NCI-H2029 (cell line): Measurements from ENCODE around the gene UBA1.

Experiments
- DNase-seq: peaks from one replicate; lab custom pipeline; 2025; lab: John Stamatoyannopoulos, UW

Gene UBA1

DNA sequence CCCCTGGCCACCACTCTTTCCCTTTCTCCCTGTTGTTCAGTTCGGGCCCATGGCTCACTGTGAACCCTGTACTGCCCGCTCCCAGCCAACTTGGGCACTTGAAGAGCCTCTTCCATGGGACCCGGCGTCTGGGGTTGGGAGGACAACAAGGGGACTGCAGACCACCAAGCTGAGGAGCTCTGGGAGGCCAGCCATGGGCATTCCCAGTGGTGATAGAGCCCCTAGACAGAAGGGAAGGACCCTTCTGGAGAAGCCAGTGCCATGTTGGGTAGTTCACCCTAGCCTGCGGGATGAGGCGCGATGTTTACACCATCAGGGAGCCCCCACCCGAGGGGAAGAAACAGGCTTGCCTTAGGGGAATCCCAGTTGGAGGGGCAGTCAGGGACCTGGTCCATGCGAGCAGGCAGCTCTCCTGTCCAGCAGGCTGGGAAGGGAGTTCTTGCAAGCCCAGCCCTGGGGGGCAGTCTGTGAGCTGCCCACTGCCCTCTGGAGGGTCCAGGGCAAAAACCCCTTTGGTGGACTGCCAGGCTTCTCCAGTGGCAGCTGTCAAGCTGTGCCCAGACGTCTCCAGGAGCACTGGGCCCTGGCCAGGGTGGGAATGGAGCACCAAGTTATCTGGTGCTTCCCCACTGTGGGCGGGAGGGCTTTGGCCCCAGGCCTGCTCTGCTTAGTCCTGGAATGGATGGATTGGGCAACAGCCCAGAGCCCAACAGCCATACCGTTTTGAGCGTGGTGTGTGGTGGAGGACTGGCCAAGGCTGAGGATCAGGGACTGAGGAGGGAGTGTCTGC lies 23.7 kb upstream of the UBA1 start:
- DNase-seq = no peak

DNA sequence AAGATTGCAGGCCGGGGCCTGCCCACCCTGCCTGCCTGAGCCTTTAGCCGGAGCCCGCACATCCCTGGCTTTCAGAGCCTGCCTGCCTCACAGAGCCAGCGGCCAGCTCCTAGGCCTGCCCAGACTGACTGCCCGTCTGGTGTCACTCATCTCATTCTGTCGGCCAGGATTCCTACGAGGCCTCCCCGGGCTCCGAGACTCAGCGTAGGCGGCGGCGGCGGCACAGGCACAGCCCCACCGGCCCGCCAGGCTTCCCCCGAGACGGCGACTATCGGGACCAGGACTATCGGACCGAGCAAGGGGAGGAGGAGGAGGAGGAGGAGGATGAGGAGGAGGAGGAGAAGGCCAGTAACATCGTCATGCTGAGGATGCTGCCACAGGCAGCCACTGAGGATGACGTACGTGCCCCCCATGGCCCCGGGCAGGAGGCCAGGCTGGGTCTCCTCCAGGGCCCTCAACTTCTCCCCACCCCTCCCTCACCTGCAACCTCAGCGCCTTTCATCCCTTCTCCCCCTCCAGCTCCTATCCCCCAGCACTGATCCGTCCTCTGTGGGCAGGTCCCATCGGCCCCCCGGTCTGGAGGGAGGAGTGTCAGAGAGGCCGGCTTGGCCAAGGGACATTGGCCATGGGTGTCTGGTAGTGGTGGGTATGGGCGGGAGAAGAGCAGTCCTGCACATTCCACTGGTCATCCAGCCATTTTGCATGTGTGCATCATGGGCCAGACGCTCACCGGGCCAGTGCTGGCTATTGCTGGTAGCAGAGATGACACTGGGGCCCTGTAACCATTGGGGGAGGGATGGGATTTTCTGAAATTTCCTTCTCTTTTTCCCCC lies 22.6 kb upstream of the UBA1 start:
- DNase-seq = no peak

DNA sequence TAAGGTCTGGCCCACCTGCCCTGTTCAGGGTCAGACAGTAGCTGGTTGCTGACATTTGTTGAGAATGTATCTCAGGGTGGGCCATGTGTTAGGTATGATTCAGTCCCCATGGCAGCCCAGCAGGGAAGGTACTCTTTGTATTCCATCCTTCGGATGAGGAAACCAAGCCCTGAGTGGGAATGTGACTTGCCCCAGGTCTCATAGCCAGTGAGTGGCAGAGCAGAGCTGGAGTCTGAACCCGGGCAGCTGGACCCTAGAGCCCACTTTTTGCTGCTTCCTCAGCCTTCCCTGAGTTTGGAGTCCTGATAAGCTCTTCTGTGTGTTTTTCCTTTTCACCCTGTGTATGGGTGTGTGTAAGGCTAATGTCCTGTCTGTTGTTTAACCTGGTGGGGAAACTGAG lies 21.6 kb upstream of the UBA1 start:
- no peak for DNase-seq

DNA sequence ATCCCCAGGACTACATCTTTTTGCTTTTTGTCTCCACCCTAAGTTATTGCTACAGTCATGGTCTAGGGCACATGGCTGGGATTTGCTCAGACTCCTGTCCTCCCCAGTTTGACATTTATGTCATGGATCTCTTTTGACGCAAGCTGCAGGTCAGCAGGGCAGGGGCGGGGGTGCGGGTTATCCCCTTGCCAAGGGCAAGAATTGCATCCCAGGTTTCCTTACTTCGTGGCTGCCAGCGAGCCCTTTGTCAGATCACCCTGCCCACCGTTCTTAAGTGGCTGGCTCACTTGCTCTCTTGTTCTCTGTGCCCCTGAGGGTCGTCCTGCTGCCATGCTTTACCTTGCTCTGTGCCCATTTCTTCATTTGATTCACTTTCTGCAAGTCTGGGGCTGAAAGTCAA lies 21.1 kb upstream of the UBA1 start:
- DNase-seq = no peak

DNA sequence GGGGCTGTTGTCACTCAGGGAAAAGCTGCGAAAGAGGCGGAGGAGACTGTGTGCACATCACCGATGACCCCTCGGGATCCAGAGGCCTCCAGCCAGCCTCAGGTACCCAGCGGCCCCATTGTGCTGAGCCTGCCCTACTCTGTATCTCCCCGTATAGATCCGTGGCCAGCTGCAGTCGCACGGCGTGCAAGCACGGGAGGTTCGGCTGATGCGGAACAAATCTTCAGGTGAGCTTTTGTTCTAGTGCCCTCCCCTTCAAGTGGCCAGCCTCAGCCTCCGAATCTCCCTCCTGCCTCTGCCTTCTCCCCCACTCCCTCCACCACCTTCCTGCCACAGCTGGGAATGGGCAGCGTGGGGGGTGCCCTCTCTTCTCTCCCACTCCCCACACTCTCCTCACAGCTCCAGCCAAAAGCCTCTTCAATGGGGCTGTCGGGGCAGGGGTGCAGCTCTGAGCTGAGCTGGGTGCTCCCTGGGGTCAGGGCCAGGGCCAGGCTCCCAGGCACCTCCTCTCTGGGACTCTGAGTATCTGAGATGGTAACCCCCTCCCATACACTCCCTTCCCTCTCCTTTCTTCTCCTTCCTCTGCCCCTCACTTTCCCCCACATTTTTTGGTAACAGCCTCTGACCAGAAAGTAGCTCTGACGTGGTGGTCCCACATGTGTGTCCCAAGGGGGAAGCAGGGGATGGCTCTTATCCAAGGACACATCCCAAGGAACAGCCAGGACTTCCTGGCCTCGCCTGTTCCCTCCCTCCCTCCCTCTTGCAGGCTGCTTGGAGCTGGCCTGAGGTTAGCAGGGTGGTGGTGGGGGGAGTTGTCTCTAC lies 20.4 kb upstream of the UBA1 start:
- no peak for DNase-seq

DNA sequence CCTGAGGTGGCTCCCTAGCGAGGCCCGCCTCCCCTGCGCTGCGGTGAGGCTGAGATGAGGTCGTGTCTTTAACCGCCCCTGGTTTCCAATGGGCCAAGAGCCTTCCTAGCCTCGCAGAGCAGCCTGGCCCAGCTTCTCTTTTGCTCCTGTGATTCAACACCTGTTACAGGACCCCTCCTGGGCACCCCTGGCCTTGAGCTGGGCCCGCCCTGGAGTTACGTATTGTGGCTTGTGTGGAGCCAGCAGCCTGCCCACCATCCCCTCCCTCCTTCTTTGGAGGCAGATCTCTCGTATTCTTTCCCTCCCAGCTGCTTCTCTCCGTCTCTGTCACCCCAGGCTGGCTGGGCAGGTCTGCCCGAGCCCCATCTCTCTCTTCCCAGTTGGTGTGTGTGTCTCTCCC lies 19.3 kb upstream of the UBA1 start:
- DNase-seq = no peak

DNA sequence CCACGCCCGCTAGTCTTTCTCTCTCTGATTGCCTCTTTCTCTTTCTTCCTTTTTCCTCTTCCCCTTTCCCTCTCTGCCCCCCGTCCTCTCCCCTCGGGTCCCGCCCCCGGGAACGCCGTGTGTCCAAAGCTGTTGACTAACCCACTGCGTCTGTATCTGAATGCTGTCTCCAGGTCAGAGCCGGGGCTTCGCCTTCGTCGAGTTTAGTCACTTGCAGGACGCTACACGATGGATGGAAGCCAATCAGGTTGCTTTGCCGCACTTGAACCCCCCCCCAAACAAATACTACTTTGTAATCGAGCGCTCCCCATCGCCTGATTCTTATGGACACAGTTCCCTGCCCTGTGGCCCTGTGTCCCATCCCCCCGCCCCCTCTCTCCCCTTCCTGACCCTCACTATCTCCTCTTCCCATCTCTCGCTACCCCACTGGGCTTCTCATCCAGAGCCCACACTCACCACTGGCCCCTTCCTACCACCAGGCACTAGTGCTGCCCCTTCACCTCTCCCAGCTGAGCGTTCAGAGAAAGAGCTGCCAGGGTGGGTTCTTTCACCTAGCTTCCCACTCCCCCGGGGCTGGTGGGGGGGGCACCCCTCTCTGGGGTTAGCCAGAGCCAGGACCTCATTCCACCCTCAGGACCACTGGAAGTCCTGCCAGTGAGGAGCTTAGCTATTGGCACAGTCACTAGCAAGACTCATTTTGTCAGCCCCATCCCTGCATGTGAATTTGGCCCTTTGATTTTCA lies 18.6 kb upstream of the UBA1 start:
- DNase-seq = no peak

DNA sequence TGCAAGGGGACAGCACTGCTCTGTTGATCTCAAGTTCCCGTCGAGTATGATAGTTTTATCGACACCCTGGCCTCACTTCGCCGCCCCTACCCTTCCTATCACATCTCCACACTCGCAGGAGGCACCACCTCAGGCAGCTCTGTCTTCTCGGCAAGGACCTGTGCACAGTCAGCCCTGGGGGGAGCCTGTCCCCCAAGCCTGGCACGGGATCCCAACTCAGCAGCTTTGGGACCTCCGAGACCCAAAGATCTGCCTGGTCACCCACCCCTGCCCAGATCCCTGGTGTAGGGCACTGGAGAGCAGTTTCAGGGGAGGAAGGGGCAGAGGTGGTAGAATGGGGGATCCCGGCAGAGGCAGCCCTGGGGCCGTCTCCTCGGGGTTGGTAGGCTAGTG lies 18.0 kb upstream of the UBA1 start:
- DNase-seq = no peak

DNA sequence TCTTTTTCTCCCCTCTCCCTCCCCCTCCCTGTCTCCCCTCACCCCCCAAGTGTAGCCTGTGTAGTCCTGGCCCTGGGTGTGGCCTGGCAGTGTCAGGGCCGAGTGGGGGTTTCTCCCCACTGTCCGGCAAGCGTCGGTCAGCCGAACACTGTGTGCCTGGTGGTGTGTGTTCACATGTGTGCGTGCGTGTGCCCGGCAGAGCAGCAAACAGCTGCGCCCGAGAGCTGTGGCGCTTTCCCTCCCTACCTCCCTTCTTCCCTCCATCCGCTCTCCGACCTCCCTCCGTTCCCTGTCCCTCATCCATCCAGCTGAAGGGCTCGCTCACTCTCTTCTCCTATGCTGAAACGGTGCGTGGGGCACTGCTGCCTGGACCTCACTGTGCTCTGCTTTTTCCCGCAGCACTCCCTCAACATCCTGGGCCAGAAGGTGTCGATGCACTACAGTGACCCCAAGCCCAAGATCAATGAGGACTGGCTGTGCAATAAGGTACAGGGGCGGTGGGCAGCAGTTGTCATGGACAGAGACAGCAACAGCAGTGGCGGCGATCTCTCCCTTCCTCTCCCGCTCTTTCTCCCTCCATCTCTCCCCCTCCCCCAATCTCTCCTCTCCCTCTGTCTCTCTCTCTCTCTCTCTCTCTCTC lies 17.4 kb upstream of the UBA1 start:
- no peak for DNase-seq

DNA sequence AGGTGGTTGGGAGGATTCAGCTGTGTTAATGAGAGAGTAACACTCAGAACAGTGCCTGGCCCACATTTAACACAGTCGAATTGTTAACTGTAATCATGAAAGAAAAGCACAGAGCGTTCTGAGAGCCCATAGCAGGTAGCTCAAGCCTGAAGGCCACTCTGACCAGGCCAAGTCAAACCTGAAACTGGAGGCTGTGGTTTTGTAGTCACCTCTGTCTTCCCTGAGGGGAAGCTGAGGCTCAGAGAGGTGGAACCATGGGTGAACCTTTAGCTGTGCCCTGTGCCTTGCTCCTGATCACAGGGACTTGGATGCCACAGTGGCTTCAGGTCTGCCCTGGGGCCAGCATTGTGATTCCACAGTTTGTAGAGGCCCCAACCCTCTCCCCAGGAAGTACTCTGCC lies 16.6 kb upstream of the UBA1 start:
- no peak for DNase-seq

DNA sequence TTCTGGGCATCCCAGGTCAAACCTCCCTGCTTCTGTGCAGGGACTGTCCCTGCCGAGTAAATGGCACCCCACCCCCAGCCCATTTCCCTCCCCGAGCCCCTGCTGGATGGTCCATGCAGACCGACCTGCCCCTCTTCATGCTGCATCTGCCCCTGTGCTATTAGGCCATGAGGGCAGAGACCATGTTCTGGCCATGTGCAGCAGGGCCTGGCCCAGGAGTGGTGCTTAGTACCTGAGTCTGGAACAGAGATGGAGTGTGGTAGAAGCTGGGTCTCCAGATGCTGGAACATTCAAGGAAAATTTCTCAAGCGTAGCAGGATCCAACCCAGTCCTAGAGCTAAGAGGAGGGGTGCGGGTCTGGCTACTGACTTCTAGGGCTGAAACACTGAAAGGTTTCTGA lies 15.3 kb upstream of the UBA1 start:
- DNase-seq = no peak

DNA sequence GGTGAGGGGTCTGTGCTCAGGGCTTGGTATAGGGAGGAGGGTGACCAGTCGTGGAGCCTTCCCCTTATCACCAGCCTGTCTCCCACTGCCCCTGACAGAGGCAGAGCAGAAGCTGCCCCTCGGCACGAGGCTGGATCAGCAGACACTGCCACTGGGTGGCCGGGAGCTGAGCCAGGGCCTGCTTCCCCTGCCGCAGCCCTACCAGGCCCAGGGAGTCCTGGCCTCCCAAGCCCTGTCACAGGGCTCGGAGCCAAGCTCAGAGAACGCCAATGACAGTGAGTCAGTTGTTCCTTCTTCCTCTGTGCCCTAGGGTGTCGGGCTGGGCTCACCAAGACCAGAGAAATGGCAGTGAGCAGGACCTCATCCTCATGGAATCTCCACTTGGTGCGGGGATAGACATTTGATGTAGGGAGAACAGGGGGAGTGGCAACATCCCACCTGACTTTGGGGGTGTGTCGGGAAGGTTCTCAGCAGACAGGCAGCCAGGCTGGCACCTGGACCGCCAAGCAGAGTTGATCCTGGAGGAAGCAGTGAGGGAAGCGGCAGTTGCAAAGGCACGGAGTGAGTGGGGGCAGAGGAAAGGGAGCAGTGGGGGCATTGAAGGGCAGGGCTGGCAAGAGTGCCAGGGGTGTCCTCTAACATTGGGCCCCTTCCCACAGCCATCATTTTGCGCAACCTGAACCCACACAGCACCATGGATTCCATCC lies 14.3 kb upstream of the UBA1 start:
- no peak for DNase-seq

DNA sequence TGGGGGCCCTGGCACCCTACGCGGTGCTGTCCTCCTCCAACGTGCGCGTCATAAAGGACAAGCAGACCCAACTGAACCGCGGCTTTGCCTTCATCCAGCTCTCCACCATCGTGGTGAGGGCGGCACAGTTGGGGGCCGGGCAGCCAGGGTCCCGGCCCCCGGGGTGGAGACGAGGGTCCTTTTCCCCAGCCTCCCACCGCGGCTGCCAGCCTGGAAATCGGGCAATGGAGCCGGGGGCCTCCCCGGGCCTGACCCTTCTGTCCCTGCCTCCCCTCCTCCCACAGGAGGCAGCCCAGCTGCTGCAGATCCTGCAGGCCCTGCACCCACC lies 13.7 kb upstream of the UBA1 start:
- DNase-seq = no peak

DNA sequence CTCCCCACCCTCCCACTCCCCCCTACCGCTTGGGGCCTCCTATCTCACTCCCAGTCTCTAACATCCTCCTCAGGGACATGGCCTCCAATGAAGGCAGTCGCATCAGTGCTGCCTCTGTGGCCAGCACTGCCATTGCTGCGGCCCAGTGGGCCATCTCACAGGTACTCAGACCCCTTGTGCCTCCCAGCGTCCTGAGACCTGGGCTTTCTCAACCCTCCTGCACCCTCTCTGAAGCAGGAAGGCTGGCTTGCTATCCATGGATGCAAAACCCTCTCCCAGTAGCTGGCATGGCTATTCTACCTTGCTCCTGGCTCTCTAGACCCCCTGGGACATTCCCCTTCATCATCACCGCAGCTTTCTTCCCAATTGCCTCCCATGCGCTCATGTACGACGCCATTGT lies 13.3 kb upstream of the UBA1 start:
- no peak for DNase-seq

DNA sequence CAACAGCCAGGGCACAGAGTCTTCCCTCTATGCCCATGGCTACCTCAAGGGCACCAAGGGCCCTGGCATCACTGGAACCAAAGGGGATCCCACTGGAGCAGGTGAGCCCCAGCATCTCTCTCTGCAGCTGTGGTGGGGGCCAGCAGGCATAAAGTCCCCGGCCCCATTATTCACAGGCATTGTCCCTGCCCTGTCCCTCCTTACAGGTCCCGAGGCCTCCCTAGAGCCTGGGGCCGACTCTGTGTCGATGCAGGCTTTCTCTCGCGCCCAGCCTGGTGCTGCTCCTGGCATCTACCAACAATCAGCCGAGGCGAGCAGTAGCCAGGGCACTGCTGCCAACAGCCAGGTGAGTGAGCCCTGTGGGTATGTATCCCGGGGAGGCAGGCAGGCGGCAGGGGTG lies 12.3 kb upstream of the UBA1 start:
- no peak for DNase-seq

DNA sequence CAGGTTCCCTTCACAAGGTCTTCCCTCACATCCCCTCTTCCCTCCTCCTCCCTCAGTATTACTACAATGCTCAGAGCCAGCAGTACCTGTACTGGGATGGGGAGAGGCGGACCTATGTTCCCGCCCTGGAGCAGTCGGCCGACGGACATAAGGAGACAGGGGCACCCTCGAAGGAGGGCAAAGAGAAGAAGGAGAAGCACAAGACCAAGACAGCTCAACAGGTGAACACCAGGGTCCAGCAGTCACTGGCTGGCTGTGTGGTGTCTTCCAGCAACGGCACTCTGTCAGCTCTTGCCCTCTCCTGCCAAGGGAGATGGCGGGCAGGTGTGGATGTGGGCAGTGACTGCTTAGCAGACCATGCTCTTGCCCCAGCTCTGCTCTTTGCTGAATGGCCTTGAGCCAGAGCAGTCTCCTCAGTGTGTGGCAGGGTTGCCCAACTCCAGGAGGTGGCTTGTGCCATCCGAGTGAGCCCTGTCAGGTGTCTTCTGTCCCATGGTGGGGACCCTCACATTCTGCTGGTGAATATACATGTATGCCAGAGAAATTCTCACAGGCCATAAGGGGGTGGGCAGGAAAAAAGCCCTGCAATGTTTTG lies 11.4 kb upstream of the UBA1 start:
- no peak for DNase-seq

DNA sequence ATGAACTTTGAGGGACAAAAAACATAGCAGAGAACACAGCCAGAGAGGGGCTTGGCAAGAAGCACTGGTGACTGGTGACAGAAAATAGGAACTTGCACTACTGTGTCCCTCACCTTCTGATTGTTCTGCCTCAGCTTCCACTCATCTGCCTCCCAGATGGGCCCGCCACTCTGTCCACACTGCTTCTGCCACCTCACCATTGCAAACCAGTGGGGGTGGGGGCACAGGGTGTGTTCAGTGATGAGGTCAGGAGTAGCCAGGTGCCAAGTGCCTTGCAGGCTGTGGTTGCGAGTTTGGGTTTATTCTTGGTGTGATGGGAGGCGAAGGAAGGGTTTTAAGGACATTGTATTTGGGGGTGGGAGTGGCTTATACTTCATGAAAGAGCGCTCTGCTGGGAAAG lies 9.1 kb upstream of the UBA1 start:
- no peak for DNase-seq

DNA sequence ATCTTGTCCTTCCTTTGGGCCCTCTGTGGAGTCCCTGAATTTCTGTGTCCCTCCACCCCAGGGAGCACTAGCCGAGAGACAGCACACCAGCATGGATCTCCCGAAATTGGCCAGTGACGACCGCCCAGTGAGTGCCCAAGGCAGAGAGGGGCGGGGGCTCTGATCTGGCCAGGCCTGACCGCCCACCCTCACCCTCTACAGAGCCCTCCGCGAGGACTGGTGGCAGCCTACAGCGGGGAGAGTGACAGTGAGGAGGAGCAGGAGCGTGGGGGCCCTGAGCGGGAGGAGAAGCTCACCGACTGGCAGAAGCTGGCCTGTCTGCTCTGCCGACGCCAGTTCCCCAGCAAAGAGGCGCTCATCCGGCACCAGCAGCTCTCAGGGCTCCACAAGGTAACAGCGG lies 8.4 kb upstream of the UBA1 start:
- DNase-seq = no peak

DNA sequence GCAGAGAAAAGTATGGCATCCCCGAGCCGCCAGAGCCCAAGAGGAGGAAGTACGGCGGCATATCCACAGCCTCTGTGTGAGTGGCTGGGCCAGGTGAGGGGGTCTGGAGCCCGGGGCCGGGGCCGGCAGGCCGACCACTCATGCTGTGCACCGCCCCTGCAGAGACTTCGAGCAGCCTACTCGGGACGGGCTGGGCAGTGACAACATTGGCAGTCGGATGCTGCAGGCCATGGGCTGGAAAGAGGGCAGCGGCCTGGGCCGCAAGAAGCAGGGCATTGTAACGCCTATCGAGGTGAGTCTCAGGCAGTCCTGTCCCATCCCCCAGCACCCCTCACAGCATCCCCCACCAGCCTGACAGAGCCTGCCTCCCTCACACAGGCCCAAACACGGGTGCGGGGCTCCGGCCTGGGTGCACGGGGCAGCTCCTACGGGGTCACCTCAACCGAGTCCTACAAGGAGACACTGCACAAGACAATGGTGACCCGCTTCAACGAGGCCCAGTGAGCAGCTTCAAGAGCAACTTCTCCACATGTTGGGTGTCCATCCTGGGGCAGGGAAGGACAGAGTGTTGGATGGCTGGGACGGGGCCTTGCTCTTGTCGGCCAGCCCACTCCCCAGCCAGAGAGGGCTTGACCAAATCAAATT lies 7.4 kb upstream of the UBA1 start:
- DNase-seq = no peak

DNA sequence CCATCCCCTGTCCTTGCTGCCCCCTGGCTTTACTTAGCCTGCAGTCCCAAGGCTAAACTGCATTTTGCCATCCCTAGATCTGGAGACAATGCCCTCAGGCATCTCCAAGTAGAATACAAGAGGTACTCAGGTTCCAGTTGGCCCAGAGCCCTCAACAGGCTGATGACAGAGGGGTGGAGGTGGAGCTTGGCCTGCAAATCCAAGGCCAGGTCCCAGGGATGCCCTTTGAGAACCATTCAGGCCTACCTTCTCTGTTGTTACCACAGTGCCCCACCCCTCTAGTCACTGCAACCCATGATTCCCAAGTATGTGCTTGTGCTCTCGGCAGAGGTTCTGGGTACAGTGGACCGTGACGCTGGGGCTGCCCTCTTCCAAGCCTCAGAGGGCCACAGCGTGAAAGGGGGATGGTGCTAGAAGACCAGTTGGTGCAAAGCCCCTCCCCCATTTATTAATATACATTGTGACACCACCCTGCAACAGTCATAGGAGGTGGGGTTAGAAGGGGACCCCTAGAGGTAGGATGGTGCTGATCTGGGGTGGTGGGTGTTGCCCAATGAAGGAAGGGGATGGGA lies 6.4 kb upstream of the UBA1 start:
- peak; percentile 37 for DNase-seq
